Measurements from ENCODE around the gene CCDC195. TPM values are rescaled to one million over a fixed set of nuclear protein-coding genes. Genes with fewer than 3 reads are reported as not detected.

Gene CCDC195
- total RNA-seq, 1 experiment from 2014 or later: not detected

DNA sequence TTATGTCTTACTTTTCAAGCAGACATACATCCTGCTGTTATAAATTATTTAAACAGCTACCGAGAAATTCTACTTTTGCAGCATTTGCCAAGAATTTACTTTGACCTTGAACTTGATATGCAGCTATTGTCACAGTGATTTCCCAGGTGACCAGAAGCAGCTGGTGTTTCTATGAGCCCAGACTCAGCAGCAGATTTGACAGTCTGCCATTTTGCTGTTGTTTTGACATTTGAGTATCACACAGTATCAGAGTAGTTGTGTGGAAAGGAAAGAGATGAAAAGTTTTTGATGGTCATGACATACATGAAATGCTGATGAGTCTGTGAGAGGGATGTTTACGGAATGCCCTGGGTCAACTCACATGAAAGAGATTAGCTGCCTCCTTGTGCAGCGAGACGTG is 6.6 kb upstream of the CCDC195 start:
- no peak overlapping the region for H3K27ac Mint-ChIP-seq
- no peaks in the 10 kb centered on the region for H3K79me2 ChIP-seq (ENCODE audit: insufficient read depth, low read length)

More for the DNA sequence above, 6.6 kb upstream of the CCDC195 start:
- Mint-ChIP-seq H3K27me3 (ENCODE audit: low read depth) (no peaks in the 10 kb centered on the region), H3K9me3 (peaks cover 4 to 5% of the 10 kb centered on the region in 2 experiments; a peak in 2 of 5 replicates), H3K36me3 (ENCODE audit: insufficient read depth in 1 of 3, low read depth in 3 of 3) (no peaks in the 10 kb centered on the region; a peak in 1 of 7 replicates), H3K4me1 (no peaks in the 10 kb centered on the region), H3K4me3 (no peak overlapping the region)
- H2AFZ ChIP-seq (ENCODE audit: low read length): no peak overlapping the region
- H2BK5ac ChIP-seq (ENCODE audit: insufficient read length, low read length): no peak overlapping the region
- H3K4ac ChIP-seq (ENCODE audit: low read depth, low read length): no peak overlapping the region
- H3K23me2 ChIP-seq (ENCODE audit: insufficient read length, low read depth, low read length, poor library complexity, severe bottlenecking): no peaks in the 10 kb centered on the region
- H3K27me3 ChIP-seq (ENCODE audit: insufficient read depth, low read length): no peaks in the 10 kb centered on the region
- no peaks in the 10 kb centered on the region for H3K4me1 ChIP-seq (ENCODE audit: insufficient read depth, low read length)
- TF ChIP-seq, protein P1, sequence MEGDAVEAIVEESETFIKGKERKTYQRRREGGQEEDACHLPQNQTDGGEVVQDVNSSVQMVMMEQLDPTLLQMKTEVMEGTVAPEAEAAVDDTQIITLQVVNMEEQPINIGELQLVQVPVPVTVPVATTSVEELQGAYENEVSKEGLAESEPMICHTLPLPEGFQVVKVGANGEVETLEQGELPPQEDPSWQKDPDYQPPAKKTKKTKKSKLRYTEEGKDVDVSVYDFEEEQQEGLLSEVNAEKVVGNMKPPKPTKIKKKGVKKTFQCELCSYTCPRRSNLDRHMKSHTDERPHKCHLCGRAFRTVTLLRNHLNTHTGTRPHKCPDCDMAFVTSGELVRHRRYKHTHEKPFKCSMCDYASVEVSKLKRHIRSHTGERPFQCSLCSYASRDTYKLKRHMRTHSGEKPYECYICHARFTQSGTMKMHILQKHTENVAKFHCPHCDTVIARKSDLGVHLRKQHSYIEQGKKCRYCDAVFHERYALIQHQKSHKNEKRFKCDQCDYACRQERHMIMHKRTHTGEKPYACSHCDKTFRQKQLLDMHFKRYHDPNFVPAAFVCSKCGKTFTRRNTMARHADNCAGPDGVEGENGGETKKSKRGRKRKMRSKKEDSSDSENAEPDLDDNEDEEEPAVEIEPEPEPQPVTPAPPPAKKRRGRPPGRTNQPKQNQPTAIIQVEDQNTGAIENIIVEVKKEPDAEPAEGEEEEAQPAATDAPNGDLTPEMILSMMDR (conservative IDR thresholded peaks at IDR 0.05): no peak
- H3K4me2 ChIP-seq (ENCODE audit: insufficient read depth, insufficient read length, low read length): no peak overlapping the region
- H4K5ac ChIP-seq (ENCODE audit: insufficient read length, low read depth, low read length): no peak overlapping the region
- no peak overlapping the region for H3K18ac ChIP-seq (ENCODE audit: insufficient read length, low read depth, low read length)
- H3K56ac ChIP-seq (ENCODE audit: insufficient read length, low read depth, low read length): no peak overlapping the region
- H2BK12ac ChIP-seq (ENCODE audit: insufficient read length, low read depth, low read length): no peak overlapping the region
- H3K27ac ChIP-seq (ENCODE audit: insufficient read length, low read depth, low read length): no peak overlapping the region
- H4K8ac ChIP-seq (replicated peaks; ENCODE audit: insufficient read length, low read depth, low read length): no peak overlapping the region
- no peaks in the 10 kb centered on the region for H4K20me1 ChIP-seq (ENCODE audit: control insufficient read depth, insufficient read depth, insufficient read length)
- H2BK120ac ChIP-seq (ENCODE audit: low read depth, low read length, poor library complexity, severe bottlenecking): no peak overlapping the region
- H2BK20ac ChIP-seq (ENCODE audit: low read depth, low read length, poor library complexity, severe bottlenecking): no peak overlapping the region
- WGBS (ENCODE audit: extremely low coverage, insufficient read length, low lambda C conversion rate): no CpG with 5 or more reads among the region's 4 CpGs
- no peak overlapping the region for H3K23ac ChIP-seq (ENCODE audit: insufficient read length, low read depth, low read length)
- no peak overlapping the region for H3K9ac ChIP-seq (ENCODE audit: extremely low read depth, insufficient read length, low read length)
- H2BK15ac ChIP-seq (ENCODE audit: low read depth, low read length): no peak overlapping the region
- H3K14ac ChIP-seq (ENCODE audit: insufficient read depth, low read length): no peak overlapping the region
- no peaks in the 10 kb centered on the region for H3K79me1 ChIP-seq (ENCODE audit: insufficient read depth, low read depth, low read length, poor library complexity, severe bottlenecking)
- H3K9me3 ChIP-seq (ENCODE audit: control insufficient read depth, low read depth, low read length): no peaks in the 10 kb centered on the region
- no peak overlapping the region for H3T11ph ChIP-seq (ENCODE audit: low read length)
- H4K91ac ChIP-seq (ENCODE audit: insufficient read length, low read depth, low read length): no peak overlapping the region
- no peak for DNase-seq
- no peak overlapping the region for H2AK5ac ChIP-seq (ENCODE audit: insufficient read length, low read length)

All from H9 (cell line).